HEK293T (cell line): ENCODE results near the gene KMT2C.

ENCODE experiments used
- CTCF ChIA-PET: fragments of 350-600 bp; formaldehyde crosslinking; extraction: SDS; loops from one replicate; lab custom pipeline; 2021; ENCODE audit warnings: antibody characterized with exemption, inconsistent platforms; lab: Yijun Ruan, JAX
- POLR2A ChIA-PET: fragments of 350-600 bp; formaldehyde crosslinking; extraction: SDS; loops from one replicate; lab custom pipeline; 2020; ENCODE audit warnings: antibody characterized with exemption, inconsistent platforms; lab: Yijun Ruan, JAX
- DNase-seq: peaks from one replicate; pipeline ENCODE4 v3.0.0; 2012; ENCODE audit warnings: mixed read lengths; ENCODE audit errors: extremely low spot score
- ARNT ChIP-seq: fragments of 450-650 bp; IDR thresholded peaks from 2 replicates; pipeline ENCODE4 v1.6.1; 2017; ENCODE audit warnings: mild to moderate bottlenecking
- BHLHE40 ChIP-seq: fragments of 450-650 bp; IDR thresholded peaks from 2 replicates; pipeline ENCODE4 v1.6.1; 2016; ENCODE audit warnings: mild to moderate bottlenecking, moderate library complexity, borderline replicate concordance
- CTBP1 ChIP-seq: fragments of 450-650 bp; IDR thresholded peaks from 2 replicates; pipeline ENCODE4 v1.6.1; 2016; ENCODE audit warnings: borderline replicate concordance
- ELF4 ChIP-seq: fragments of 450-650 bp; IDR thresholded peaks from 2 replicates; pipeline ENCODE4 v1.6.1; 2017; ENCODE audit warnings: antibody characterized with exemption
- FOXA1 ChIP-seq: fragments of 450-650 bp; IDR thresholded peaks from 2 replicates; pipeline ENCODE4 v1.6.1; 2016; ENCODE audit warnings: mild to moderate bottlenecking
- FOXK2 ChIP-seq: fragments of 450-650 bp; IDR thresholded peaks from 2 replicates; pipeline ENCODE4 v1.6.1; 2016; ENCODE audit warnings: mild to moderate bottlenecking
- FOXM1 ChIP-seq: fragments of 450-650 bp; IDR thresholded peaks from 2 replicates; pipeline ENCODE4 v1.6.1; 2017; ENCODE audit warnings: mild to moderate bottlenecking, borderline replicate concordance
- HDGF ChIP-seq: fragments of 450-650 bp; IDR thresholded peaks from 2 replicates; pipeline ENCODE4 v1.6.1; 2017; ENCODE audit warnings: antibody characterized with exemption, borderline replicate concordance
- L3MBTL2 ChIP-seq: fragments of 450-650 bp; conservative IDR thresholded peaks from 2 replicates; pipeline ENCODE4 v1.6.1; 2016; ENCODE audit warnings: mild to moderate bottlenecking
- LEF1 ChIP-seq: fragments of 450-650 bp; IDR thresholded peaks from 2 replicates; pipeline ENCODE4 v1.6.1; 2017; ENCODE audit warnings: mild to moderate bottlenecking, borderline replicate concordance
- NFRKB ChIP-seq: fragments of 450-650 bp; IDR thresholded peaks from 2 replicates; pipeline ENCODE4 v1.6.1; 2016; ENCODE audit warnings: mild to moderate bottlenecking, moderate library complexity
- PKNOX1 ChIP-seq: fragments of 450-650 bp; IDR thresholded peaks from 2 replicates; pipeline ENCODE4 v1.6.1; 2016
- SP1 ChIP-seq: fragments of 450-650 bp; IDR thresholded peaks from 2 replicates; pipeline ENCODE4 v1.6.1; 2017
- SUZ12 ChIP-seq: fragments of 450-650 bp; IDR thresholded peaks from 2 replicates; pipeline ENCODE4 v1.6.1; 2016; ENCODE audit warnings: mild to moderate bottlenecking
- TARDBP ChIP-seq: fragments of 450-650 bp; IDR thresholded peaks from 2 replicates; pipeline ENCODE4 v1.6.1; 2016
- ZNF384 ChIP-seq: fragments of 450-650 bp; IDR thresholded peaks from 2 replicates; pipeline ENCODE4 v1.6.1; 2016

KMT2C gene

GRCh38 chr7:152103691-152104090 is 332.1 kb downstream of the KMT2C start:
- no peak for DNase-seq
- CTCF ChIA-PET = no interaction called here
- POLR2A ChIA-PET = no interaction called here
- TF ChIP-seq FOXA1 (no peak), HDGF (no peak), NFRKB (no peak), ELF4 (no peak), L3MBTL2 (no peak), TARDBP (no peak), ZNF384 (no peak), SP1 (no peak), ARNT (no peak), PKNOX1 (no peak)

GRCh38 chr7:152103066-152103465 is 332.7 kb downstream of the KMT2C start:
- TF ChIP-seq FOXK2 = no peak
- TF ChIP-seq HDGF = no peak
- no peak for TF ChIP-seq ELF4
- TF ChIP-seq NFRKB = no peak
- no peak for TF ChIP-seq FOXA1
- POLR2A ChIA-PET = no interaction called here
- DNase-seq = no peak
- CTCF ChIA-PET = no interaction called here

- DNase-seq = no peak
- POLR2A ChIA-PET = no interaction called here
- CTCF ChIA-PET = no interaction called here
- TF ChIP-seq SUZ12 (no peak), L3MBTL2 (no peak), CTBP1 (no peak), HDGF (no peak), FOXA1 (no peak), NFRKB (no peak), SP1 (no peak), TARDBP (no peak), ARNT (no peak), BHLHE40 (no peak), FOXM1 (no peak), ZNF384 (no peak), FOXK2 (no peak), LEF1 (no peak), ELF4 (no peak), PKNOX1 (no peak)
Observed at GRCh38 chr7:152097330-152097729, 338.5 kb downstream of the KMT2C start.

GRCh38 chr7:152095771-152096170 is 340.0 kb downstream of the KMT2C start:
- ChIA-PET POLR2A (no interaction called here), CTCF (no interaction called here)
- no peak for TF ChIP-seq ZNF384
- TF ChIP-seq SUZ12 = no peak
- DNase-seq = no peak

GRCh38 chr7:152093717-152094116 is 342.1 kb downstream of the KMT2C start:
- CTCF ChIA-PET = no interaction called here
- POLR2A ChIA-PET = no interaction called here
- no peak for DNase-seq
- TF ChIP-seq HDGF (no peak), SUZ12 (no peak), LEF1 (no peak), NFRKB (no peak), ZNF384 (no peak)

- DNase-seq = no peak
- ChIA-PET CTCF (no interaction called here), POLR2A (interaction anchor here (0.9 kb wide), 1 partner anchor 8 kb away, joined by 3 read pairs; no protein-coding TSS in a partner anchor)
- TF ChIP-seq ARNT = no peak
- no peak for TF ChIP-seq CTBP1
- TF ChIP-seq SP1 = no peak
- no peak for TF ChIP-seq L3MBTL2
- TF ChIP-seq PKNOX1 = no peak
- no peak for TF ChIP-seq ELF4
- TF ChIP-seq HDGF = no peak
- no peak for TF ChIP-seq SUZ12
- TF ChIP-seq LEF1 = no peak
- TF ChIP-seq ZNF384 = no peak
- TF ChIP-seq NFRKB = no peak
Observed at GRCh38 chr7:152090747-152091146, 345.1 kb downstream of the KMT2C start.

GRCh38 chr7:152089183-152089582 is 346.6 kb downstream of the KMT2C start:
- ChIA-PET POLR2A (no interaction called here), CTCF (no interaction called here)
- TF ChIP-seq NFRKB (no peak), HDGF (no peak), LEF1 (no peak), CTBP1 (no peak), FOXK2 (no peak), SP1 (no peak), SUZ12 (no peak), PKNOX1 (no peak), FOXM1 (no peak), TARDBP (no peak), L3MBTL2 (no peak), FOXA1 (no peak), BHLHE40 (no peak), ARNT (no peak), ZNF384 (no peak), ELF4 (no peak)
- no peak for DNase-seq
